Tibial nerve (tissue), 4 donors: ENCODE measurements around the gene GALNS. TPM values are rescaled to one million over a fixed set of nuclear protein-coding genes. Genes with fewer than 3 reads are reported as not detected.

Experiments used
- total RNA-seq, 4 donors: library from RNA; depleted of rRNA; stranded (reverse); fragments of >200 nt; gene quantifications; one replicate each; pipeline ENCODE4 v1.1.0, GENCODE V29; 2016

The GALNS gene
- total RNA-seq, 4 donors from 2014 or later, result 15.1 to 80.1 (median 43.2) TPM

Other genes starting within 250 kb of the GALNS start
- gene IL17C, start 218.4 kb downstream of the GALNS start, total RNA-seq, result not detected
- 100 to 1,000 TPM in 2 of 4 donors, 10 to 100 TPM in 2; 86.3 to 199 (median 121) TPM for gene CYBA, start 205.9 kb downstream of the GALNS start, total RNA-seq
- 10 to 100 TPM; 32.7 to 49.4 (median 39.9) TPM for gene MVD, start 193.9 kb downstream of the GALNS start, total RNA-seq
- gene SNAI3, start 170.4 kb downstream of the GALNS start, total RNA-seq, result 1 to 10 TPM in 2 of 4 donors, under 1 TPM in 2; 0.87 to 1.2 (median 1.0) TPM
- 10 to 100 TPM; 36.5 to 56.7 (median 43.5) TPM for gene RNF166, start 150.5 kb downstream of the GALNS start, total RNA-seq
- gene CTU2, start 150.4 kb downstream of the GALNS start, total RNA-seq, result 10 to 100 TPM; 12.3 to 22.5 (median 12.5) TPM
- gene PIEZO1, start 71.7 kb downstream of the GALNS start, total RNA-seq, result 100 to 1,000 TPM in 3 of 4 donors, 10 to 100 TPM in 1; 90.5 to 309 (median 165) TPM
- gene CDT1, start 53.2 kb downstream of the GALNS start, total RNA-seq, result 1 to 10 TPM in 2 of 4 donors, under 1 TPM in 1, not detected in 1; 0.44 to 1.5 (median 1.4) TPM
- 100 to 1,000 TPM in 2 of 4 donors, 10 to 100 TPM in 2; 83.4 to 157 (median 106) TPM for gene APRT, start 45.0 kb downstream of the GALNS start, total RNA-seq
- 10 to 100 TPM; 18.0 to 36.6 (median 22.9) TPM for gene TRAPPC2L, start 180 bp upstream of the GALNS start, total RNA-seq
- gene PABPN1L, start 9.7 kb upstream of the GALNS start, total RNA-seq, result not detected
- 1 to 10 TPM in 3 of 4 donors, under 1 TPM in 1; 0.78 to 5.0 (median 2.8) TPM for gene CBFA2T3, start 120.3 kb upstream of the GALNS start, total RNA-seq
- 10 to 100 TPM; 29.9 to 48.0 (median 40.3) TPM for gene ACSF3, start 236.9 kb upstream of the GALNS start, total RNA-seq